GM18507 (cell line): ENCODE results near the gene ESM1.
"Not testable (repeated sequence)": the region's sequence is repeated elsewhere in the genome, so short reads cannot be mapped to it uniquely, and the experiment has no call there.

Experiments used
- DNase-seq: peaks from one replicate; pipeline ENCODE4 v3.0.0; 2011; ENCODE audit warnings: low read depth; ENCODE audit not compliant: insufficient read length; ENCODE audit errors: extremely low spot score
- FAIRE-seq: peaks from 2 replicates; lab custom pipeline; 2011; peaks lifted over from hg19 to GRCh38; lab: Jason Lieb, UNC

The ESM1 gene

DNA sequence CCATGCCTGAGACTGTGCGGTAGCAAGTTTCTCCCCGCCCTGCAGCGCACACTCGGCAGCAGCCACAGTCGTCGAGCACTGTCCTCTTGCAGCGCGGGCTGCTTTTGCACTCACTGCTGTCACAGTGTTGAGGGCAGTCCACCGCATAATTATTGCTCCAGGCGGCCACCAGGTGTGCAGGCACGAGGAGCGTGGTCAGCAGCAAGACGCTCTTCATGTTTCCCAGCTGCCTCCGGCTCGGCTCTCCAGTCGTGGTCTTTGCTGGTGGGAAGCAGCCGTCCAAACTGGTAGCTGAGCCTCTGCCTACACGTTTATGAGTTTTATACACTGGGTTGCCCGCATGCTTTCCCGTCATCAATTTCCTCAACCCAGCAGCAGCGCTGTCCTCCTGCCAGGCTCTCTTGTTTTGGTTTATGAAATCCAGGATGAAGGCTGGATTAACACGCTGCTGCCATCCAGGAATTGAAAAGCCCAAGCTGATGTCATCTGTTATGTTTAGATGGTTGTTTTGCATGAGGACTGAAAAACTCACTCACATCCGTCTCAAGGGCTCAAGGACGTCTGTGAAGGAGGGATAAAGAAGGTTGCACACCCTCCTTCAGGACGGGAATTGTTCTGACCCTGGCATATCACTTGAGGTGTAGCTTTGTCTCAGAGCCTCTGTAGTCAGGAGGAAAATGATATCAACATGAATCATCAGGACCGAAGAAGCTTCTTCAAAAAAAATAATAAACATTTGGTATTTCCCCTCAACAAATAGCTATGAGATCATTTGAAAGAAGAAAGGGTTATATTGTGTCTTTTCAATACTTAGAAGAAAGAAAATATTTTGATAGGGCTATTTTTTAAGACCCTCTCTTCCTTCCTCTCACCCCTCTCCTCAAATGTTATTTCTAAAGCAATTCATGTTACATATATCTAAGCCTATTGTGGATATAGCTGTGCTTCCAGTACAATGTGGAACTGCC lies at the start of gene ESM1:
TSS of gene ESM1 (minus strand) at position 293 of the 968 bp plus-strand sequence. CDS start at position 217, 76 bp downstream.
- no peak for FAIRE-seq

DNA sequence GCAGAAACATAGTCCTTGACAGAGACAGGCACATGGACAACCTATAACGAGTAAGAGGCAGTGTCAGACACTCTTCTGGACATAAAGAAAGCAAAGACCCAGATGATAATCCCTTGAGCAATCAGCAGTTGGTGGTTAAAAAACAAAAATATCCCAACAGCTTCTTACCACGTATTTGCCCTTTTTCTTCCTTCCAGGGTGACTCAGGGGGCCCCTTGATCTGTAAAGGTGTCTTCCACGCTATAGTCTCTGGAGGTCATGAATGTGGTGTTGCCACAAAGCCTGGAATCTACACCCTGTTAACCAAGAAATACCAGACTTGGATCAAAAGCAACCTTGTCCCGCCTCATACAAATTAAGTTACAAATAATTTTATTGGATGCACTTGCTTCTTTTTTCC lies 48.2 kb upstream of the ESM1 start:
- DNase-seq = no peak
- FAIRE-seq = no peak

More for the DNA sequence above, at the start of gene ESM1:
- DNase-seq = no peak

DNA sequence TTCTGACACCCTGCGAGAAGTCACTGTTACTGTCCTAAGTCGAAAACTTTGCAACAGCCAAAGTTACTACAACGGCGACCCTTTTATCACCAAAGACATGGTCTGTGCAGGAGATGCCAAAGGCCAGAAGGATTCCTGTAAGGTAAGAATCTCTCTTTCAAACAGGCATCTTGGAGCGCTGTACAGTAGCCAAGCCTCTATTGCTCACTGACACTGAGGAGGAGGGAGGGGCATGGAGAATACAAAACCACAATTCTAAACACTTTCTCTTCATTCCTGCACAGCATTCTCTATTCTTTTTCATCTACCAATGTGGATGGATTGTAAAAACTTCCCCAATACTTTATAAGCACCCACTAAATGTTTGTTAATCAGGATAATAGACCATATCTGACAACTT lies 46.1 kb upstream of the ESM1 start:
- FAIRE-seq (no peak), DNase-seq (no peak)

GRCh38 chr5:55030676-55031369 lies 45.4 kb upstream of the ESM1 start:
- DNase-seq (no peak), FAIRE-seq (no peak)

GRCh38 chr5:55030220-55030619 lies 44.8 kb upstream of the ESM1 start:
- DNase-seq = no peak
- no peak for FAIRE-seq

DNA sequence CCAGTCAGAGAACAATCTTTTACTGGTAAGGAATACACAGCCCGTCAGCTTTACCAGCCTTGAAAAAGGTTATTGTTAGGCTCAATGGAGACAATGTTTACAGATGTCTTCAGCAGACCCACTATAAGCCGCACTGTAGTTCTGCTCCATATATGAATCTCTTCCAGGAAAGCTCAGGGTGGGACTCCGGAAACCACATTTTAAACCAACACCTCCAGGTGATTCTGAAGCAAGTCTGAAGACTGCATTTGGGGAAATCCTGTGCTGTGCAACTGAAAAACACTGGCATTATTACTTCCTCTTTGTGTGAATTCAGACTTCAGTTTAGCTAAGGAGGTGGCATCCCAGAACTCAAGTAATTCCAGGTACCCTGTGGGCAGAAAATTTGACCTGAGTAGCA lies 42.2 kb upstream of the ESM1 start:
- no peak for FAIRE-seq

DNA sequence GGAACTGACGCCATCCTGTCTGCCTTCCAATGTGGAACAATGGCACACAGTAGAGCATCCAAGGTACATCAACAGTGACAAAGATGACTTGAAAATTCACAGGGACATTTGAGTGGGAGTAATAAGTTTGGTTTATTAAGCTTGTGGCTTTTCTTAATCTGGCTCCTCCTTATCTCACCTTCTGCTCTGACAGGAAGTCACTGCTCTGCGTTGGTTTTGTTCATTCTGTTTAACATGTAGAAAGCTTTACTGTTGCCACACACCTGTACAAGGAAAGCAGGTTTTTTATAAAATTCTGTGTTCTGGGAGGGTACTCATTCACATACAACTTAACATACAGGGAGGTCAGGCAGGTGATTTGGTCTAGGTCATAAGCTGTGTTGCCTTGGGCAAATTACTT lies 37.1 kb upstream of the ESM1 start:
- FAIRE-seq (no peak), DNase-seq (no peak)

More for the DNA sequence above, 42.2 kb upstream of the ESM1 start:
- no peak for DNase-seq

DNA sequence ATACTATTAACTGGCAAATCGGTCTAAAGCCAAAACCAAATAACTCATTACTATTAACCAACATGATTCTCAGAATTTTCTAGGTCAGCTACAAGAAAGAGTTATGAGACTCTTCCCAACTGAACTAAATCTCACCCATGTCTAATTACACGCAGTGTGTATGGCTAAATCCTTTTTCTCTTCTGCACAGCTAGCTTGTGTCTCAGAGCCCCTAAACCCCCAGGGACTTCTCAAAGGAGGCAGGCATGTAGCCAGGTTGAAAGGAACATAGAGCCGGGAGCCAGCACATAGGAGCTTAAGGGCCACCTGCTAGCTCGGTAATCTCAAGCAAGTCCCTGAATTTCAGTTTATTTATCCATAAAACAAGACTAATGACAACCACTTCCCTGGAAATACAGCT lies 36.4 kb upstream of the ESM1 start:
- DNase-seq (no peak), FAIRE-seq (no peak)

- DNase-seq (no peak), FAIRE-seq (no peak)
Measured at GRCh38 chr5:55021410-55021809, 36.0 kb upstream of the ESM1 start.

GRCh38 chr5:55010149-55010548 lies 24.8 kb upstream of the ESM1 start:
- not testable (repeated sequence) for DNase-seq, FAIRE-seq

- FAIRE-seq = no peak
- no peak for DNase-seq
Measured at GRCh38 chr5:55004729-55005128, 19.3 kb upstream of the ESM1 start.

- FAIRE-seq (no peak), DNase-seq (no peak)
Measured at GRCh38 chr5:55003432-55004065, 18.2 kb upstream of the ESM1 start.

DNA sequence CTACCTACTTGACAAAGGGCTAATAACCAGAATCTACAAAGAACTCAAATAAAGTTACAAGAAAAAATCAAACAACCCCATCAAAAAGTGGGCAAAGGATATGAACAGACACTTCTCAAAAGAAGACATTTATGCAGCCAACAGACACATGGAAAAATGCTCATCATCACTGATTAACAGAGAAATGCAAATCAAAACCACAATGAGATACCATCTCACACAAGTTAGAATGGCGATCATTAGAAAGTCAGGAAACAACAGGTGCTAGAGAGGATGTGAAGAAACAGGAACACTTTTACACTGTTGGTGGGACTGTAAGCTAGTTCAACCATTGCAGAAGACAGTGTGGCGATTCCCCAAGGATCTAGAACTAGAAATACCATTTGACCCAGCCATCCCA lies 16.8 kb upstream of the ESM1 start:
- FAIRE-seq, DNase-seq: not testable (repeated sequence)

DNA sequence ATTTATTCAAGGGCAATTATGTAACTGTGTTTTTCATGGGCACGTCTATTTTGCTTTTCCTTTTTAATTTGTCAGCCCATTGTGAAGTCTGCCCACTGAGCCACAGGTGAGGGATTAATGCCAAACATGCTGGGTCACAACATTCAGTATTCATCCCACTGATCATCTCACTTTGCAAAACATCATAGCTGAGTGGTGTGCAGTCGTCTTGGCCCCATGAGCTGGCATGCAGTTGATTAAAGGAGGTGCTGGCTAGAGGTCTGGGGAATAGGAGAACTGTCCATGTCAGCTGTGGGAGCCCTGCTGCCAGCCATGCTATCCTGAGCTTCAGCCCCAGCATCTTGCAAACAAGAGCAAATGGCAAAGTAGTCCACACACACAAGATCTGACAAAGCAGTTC lies 11.7 kb upstream of the ESM1 start:
- FAIRE-seq = no peak
- DNase-seq = no peak

DNA sequence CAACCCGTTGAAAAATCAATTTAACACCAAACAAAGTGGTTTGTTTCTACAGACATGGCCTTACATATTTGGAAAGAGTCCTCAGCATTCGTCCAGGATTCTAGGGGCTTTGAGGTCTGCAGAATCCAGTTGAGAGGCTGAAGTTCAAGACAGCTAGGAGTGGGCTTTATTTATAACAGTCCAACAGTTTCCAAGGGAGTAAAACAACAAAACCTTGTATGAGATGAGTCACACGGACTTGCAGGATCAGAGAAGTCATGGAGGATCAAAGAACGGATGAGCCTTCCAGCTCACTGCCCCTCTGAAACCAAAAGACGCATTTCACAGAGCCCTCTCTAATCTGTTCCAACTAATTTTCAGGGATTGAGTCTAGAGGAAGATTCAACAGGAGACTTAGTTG lies 11.1 kb upstream of the ESM1 start:
- DNase-seq (no peak), FAIRE-seq (no peak)

DNA sequence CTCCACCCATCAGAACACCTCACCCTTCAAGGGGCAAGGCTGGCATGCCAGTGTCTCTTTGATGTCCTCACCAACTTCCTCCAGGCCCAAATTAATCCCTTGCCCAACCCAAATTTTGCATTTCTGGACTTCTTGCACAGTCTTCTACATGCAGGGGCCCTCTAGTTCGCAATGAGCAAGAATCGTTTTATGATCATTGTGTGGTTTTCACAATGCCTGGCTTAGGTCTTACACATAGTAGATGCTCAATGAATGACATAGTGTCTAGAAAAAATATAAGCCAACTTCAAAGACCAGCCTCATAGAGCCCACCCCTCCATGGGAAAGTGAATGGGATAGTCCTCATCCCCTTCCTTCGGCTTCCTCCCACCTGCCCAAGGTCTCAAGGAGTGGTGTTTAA lies 9.8 kb upstream of the ESM1 start:
- no peak for FAIRE-seq
- no peak for DNase-seq

DNA sequence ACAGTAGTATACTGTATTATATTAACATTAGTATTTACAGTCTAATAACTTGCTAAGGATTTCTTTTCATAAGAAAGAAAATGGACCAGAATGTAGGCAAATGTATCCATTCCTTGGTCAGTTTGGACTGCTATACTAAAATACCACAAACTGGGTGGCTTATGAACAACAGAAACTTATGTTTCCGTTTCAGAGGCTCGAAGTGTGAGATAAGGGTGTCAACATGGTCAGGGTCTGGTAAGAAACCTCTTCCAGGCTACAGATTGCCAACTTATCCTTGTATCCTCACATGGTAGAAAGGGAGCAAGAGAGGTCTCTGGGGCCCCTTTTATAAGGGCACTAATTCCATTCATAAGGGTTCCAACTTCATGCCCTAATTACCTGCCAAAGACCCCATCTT lies 9.2 kb upstream of the ESM1 start:
- DNase-seq (no peak), FAIRE-seq (no peak)

DNA sequence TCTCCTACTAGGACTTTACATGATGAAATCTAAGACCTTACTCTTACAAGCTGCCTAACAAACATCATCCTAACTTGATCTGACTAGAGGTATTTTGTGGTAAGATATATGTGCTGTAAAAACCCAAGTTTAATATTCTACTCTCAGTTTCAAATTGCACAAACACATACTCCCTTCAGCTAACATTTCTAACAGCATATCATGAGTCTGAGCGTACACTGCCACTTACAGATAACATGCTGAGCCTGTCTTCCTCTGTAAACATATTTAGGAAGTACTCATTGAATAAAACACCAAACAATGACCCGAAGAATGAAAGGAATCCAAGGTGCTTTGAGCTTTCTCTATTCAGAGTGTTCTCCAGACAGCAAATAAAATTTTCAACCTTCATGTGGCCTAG lies 7.9 kb upstream of the ESM1 start:
- no peak for DNase-seq
- no peak for FAIRE-seq

- DNase-seq = no peak
- FAIRE-seq = no peak
Measured at GRCh38 chr5:54991416-54991815, 6.0 kb upstream of the ESM1 start.

DNA sequence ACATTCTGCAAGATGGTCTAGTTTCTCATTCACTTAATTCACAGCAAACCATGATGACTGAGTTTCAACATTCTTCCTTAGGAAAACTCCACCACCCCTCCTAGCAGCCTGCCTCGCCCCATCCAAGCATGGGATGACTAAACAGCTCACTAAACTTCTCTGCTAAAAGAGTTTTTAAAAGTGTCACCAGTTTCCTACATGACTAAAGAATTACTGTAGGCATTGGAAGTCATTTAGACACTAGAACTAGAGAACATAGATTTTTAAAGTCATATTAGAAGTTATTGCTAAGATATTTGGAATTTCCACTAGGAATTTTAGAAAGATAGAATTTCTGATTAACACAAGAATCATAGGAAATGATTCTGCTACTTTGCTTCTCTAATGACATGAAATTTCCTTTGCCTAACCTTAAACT lies 5.5 kb upstream of the ESM1 start:
- no peak for DNase-seq
- FAIRE-seq = no peak
